Loucy (cell line): ENCODE data around the gene DLX5.

Experiments used
- CTCF ChIP-seq: fragments of 200-600 bp; sonication (generic); conservative IDR thresholded peaks from 2 replicates; pipeline ENCODE4 v1.5.1; 2014; ENCODE audit warnings: mild to moderate bottlenecking, antibody characterized with exemption, low read length
- EZH2phosphoT487 ChIP-seq: fragments of 200-600 bp; IDR thresholded peaks from 2 replicates; pipeline ENCODE4 v1.6.1; 2018; ENCODE audit warnings: antibody characterized with exemption, mild to moderate bottlenecking, moderate library complexity, borderline replicate concordance

- TF ChIP-seq EZH2phosphoT487, result no peak
- no peak for TF ChIP-seq CTCF
Observed at GRCh38 chr7:96976106-96976505, 48.5 kb downstream of the DLX5 start.
